ENCODE data around the gene ACAD11.
A peak's percentile ranks its signal among the peaks of the same experiment; 100 is the strongest.
"Not testable (repeated sequence)": the region's sequence is repeated elsewhere in the genome, so short reads cannot be mapped to it uniquely, and the experiment has no call there.

ACAD11 gene

GRCh38 chr3:132597660-132598059, 61.9 kb downstream of the ACAD11 start:
- DNase-seq: no peak

GRCh38 chr3:132596816-132597433, 62.7 kb downstream of the ACAD11 start, which contains the start of gene ACKR4:
ACKR4 (plus strand) TSS chr3:132597270; CDS start chr3:132600398, 3,128 bp downstream.
- DNase-seq: no peak

GRCh38 chr3:132596326-132596725, 63.3 kb downstream of the ACAD11 start:
- no peak for DNase-seq

- no peak for DNase-seq
Observed at GRCh38 chr3:132595014-132595413, 64.6 kb downstream of the ACAD11 start.

GRCh38 chr3:132594498-132594897, 65.1 kb downstream of the ACAD11 start:
- DNase-seq: no peak

- DNase-seq: no peak
Observed at GRCh38 chr3:132593947-132594323, 65.7 kb downstream of the ACAD11 start.

GRCh38 chr3:132593241-132593946, 66.2 kb downstream of the ACAD11 start:
- DNase-seq: no peak

GRCh38 chr3:132592216-132592615, 67.4 kb downstream of the ACAD11 start:
- no peak for DNase-seq

- DNase-seq: no peak
Observed at GRCh38 chr3:132587401-132587800, 72.2 kb downstream of the ACAD11 start.

GRCh38 chr3:132573797-132574211, 85.8 kb downstream of the ACAD11 start:
- no peak for DNase-seq

- DNase-seq: no peak
Observed at GRCh38 chr3:132570016-132570415, 89.6 kb downstream of the ACAD11 start.

- no peak for DNase-seq
Observed at GRCh38 chr3:132569580-132569979, 90.0 kb downstream of the ACAD11 start.

- DNase-seq: no peak
Observed at GRCh38 chr3:132569153-132569552, 90.5 kb downstream of the ACAD11 start.

GRCh38 chr3:132568422-132568821, 91.2 kb downstream of the ACAD11 start:
- no peak for DNase-seq

- DNase-seq: no peak
Observed at GRCh38 chr3:132564070-132564465, 95.5 kb downstream of the ACAD11 start.

- DNase-seq: no peak
Observed at GRCh38 chr3:132563420-132564069, 96.1 kb downstream of the ACAD11 start.

GRCh38 chr3:132561003-132561402, 98.6 kb downstream of the ACAD11 start:
- DNase-seq: no peak

- DNase-seq: no peak
Observed at GRCh38 chr3:132556508-132557159, 103.0 kb downstream of the ACAD11 start.

- not testable (repeated sequence) for DNase-seq
Observed at GRCh38 chr3:132556036-132556386, 103.6 kb downstream of the ACAD11 start.

GRCh38 chr3:132555306-132556035, 104.1 kb downstream of the ACAD11 start:
- DNase-seq: no peak

GRCh38 chr3:132554437-132554836, 105.2 kb downstream of the ACAD11 start:
- peak; percentile 63 to 81 for DNase-seq

- DNase-seq: no peak
Observed at GRCh38 chr3:132553826-132554225, 105.8 kb downstream of the ACAD11 start.
